ENCODE measurements around the gene TUBGCP6. TPM values are rescaled to one million over a fixed set of nuclear protein-coding genes. Genes with fewer than 3 reads are reported as not detected.

The TUBGCP6 gene
- total RNA-seq, 1 donor from 2014 or later = 22.8 TPM

- intact Hi-C loops (cut with DNase I) = loop anchor here (10.0 kb wide), 1 partner anchor 262 kb away; the partner anchor contains the start of genes LMF2 and NCAPH2
Observed at GRCh38 chr22:50242406-50242949, 2.3 kb downstream of the TUBGCP6 start.

GRCh38 chr22:50238755-50239154, 6.1 kb downstream of the TUBGCP6 start:
- DNase-seq (ENCODE audit: low spot score) = no peak
- intact Hi-C loops (cut with DNase I) = no loop called here

More at GRCh38 chr22:50242406-50242949, 2.3 kb downstream of the TUBGCP6 start:
- no peak for DNase-seq (ENCODE audit: low spot score)

- DNase-seq (ENCODE audit: low spot score) = no peak
- intact Hi-C loops (cut with DNase I) = no loop called here
Observed at GRCh38 chr22:50236731-50237409, 8.0 kb downstream of the TUBGCP6 start.

- intact Hi-C loops (cut with DNase I) = no loop called here
- DNase-seq (ENCODE audit: low spot score) = no peak
Observed at GRCh38 chr22:50233223-50233622, 11.6 kb downstream of the TUBGCP6 start.

- no peak for DNase-seq (ENCODE audit: low spot score)
- intact Hi-C loops (cut with DNase I) = no loop called here
Observed at GRCh38 chr22:50232481-50233151, 12.2 kb downstream of the TUBGCP6 start.

GRCh38 chr22:50229370-50229769, 15.5 kb downstream of the TUBGCP6 start:
- intact Hi-C loops (cut with DNase I) = no loop called here
- DNase-seq (ENCODE audit: low spot score) = no peak

GRCh38 chr22:50228366-50228765, 16.5 kb downstream of the TUBGCP6 start:
- DNase-seq (ENCODE audit: low spot score) = no peak
- intact Hi-C loops (cut with DNase I) = no loop called here

GRCh38 chr22:50227579-50228215, 17.1 kb downstream of the TUBGCP6 start:
- no peak for DNase-seq (ENCODE audit: low spot score)
- intact Hi-C loops (cut with DNase I) = no loop called here

- intact Hi-C loops (cut with DNase I) = no loop called here
- DNase-seq (ENCODE audit: low spot score) = no peak
Observed at GRCh38 chr22:50226875-50227165, 18.0 kb downstream of the TUBGCP6 start.

GRCh38 chr22:50226063-50226874, 18.6 kb downstream of the TUBGCP6 start:
- intact Hi-C loops (cut with DNase I) = no loop called here
- no peak for DNase-seq (ENCODE audit: low spot score)

- intact Hi-C loops (cut with DNase I) = no loop called here
- no peak for DNase-seq (ENCODE audit: low spot score)
Observed at GRCh38 chr22:50225200-50225969, 19.4 kb downstream of the TUBGCP6 start.

GRCh38 chr22:50224071-50224470, 20.8 kb downstream of the TUBGCP6 start:
- DNase-seq (ENCODE audit: low spot score) = no peak
- intact Hi-C loops (cut with DNase I) = no loop called here

GRCh38 chr22:50222508-50222907, 22.3 kb downstream of the TUBGCP6 start:
- intact Hi-C loops (cut with DNase I) = no loop called here
- DNase-seq (ENCODE audit: low spot score) = no peak

GRCh38 chr22:50221410-50222300, 23.2 kb downstream of the TUBGCP6 start:
- intact Hi-C loops (cut with DNase I) = no loop called here
- no peak for DNase-seq (ENCODE audit: low spot score)

- DNase-seq (ENCODE audit: low spot score) = no peak
- intact Hi-C loops (cut with DNase I) = no loop called here
Observed at GRCh38 chr22:50220603-50221409, 24.0 kb downstream of the TUBGCP6 start.

- intact Hi-C loops (cut with DNase I) = no loop called here
- DNase-seq (ENCODE audit: low spot score) = no peak
Observed at GRCh38 chr22:50219800-50220602, 24.8 kb downstream of the TUBGCP6 start.

All from cardiac septum (tissue), 1 donor.